Measurements from ENCODE around the gene NDUFAB1.

NDUFAB1 gene

DNA sequence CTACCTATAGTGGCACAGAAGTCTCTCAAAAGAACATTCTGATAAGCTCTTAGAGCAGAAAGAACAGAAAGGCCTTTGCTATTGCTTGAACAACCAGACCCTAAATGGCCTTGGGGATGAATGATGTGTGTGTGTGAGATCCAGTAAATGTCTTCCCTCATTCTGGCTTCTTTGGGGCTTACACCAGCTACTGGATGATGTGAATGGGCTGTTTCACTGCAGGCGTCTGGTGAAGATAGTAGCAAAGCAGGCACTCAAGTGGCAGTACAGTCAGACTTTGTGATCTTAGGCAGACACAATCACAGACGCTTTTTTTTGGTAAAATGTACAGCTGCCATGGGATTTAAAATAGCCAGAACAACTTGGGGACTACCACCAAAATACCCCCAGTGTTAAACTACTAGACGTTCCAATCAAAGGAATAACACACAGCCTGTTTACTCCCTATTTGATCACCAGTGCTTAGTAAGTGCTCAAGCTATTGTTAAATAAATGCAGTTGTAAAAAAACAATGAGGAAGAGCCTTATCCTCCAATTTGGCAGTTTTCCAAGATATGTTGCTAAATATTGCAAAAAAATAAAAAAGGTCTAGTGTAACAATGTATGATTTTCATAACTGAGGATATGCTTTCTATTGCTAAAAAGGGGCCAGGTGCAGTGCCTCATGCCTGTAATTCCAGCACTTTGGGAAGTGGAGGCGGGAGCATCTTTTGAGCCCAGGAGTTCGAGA is 17.9 kb downstream of the NDUFAB1 start:
- H3K27ac ChIP-seq: no peak overlapping the region
- H3K9ac ChIP-seq: no peak overlapping the region; a peak in 1 of 22 replicates
- peaks cover 0 to 6% (median 0%) of the 10 kb centered on the region in 10 experiments; a peak in 1 of 20 replicates for H3K4me1 ChIP-seq
- H3K36me3 ChIP-seq: peaks cover 63 to 99% (median 88%) of the 10 kb centered on the region in 11 experiments
- no peaks in the 10 kb centered on the region for H3K9me3 ChIP-seq (replicated peaks in 1 of 11)
- no peaks in the 10 kb centered on the region for H3K27me3 ChIP-seq
- no peak for TF ChIP-seq Cebpa-rat (IDR thresholded peaks at IDR 0.05)
- no peak overlapping the region for H3K4me2 ChIP-seq
- H3K4me3 ChIP-seq: no peak overlapping the region
- H4K20me1 ChIP-seq: peaks cover 0 to 82% (median 32%) of the 10 kb centered on the region in 11 experiments; a peak in 17 of 22 replicates

DNA sequence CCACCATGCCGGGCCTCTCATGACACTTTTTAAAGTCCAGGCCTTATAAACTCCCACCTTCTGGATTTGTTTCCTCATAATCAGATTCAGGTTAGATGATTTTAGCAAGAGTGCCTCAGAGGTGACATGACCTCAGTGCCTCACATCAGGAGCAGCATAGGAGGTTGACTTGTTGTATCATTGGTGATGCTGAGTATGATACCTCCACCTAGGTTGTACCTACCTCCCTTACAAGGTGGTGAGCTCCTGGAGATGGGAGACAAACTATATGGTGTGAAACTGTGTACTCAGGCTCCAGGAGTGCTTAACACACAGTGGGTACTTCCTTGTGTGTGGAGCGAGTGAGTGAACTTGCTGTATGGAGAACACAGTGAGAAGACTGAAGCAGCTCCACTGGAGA is 18.6 kb downstream of the NDUFAB1 start:
- peaks cover 71 to 99% (median 96%) of the 10 kb centered on the region in 11 experiments for H3K36me3 ChIP-seq
- TF ChIP-seq Cebpa-rat (IDR thresholded peaks at IDR 0.05): no peak
- peaks cover 0 to 6% (median 0%) of the 10 kb centered on the region in 10 experiments; a peak in 1 of 20 replicates for H3K4me1 ChIP-seq
- no peaks in the 10 kb centered on the region for H3K27me3 ChIP-seq
- H3K9me3 ChIP-seq (replicated peaks in 1 of 11): no peaks in the 10 kb centered on the region
- no peak overlapping the region for H3K4me3 ChIP-seq
- no peak overlapping the region for H3K4me2 ChIP-seq
- H3K9ac ChIP-seq: no peak overlapping the region
- no peak overlapping the region for H3K27ac ChIP-seq
- peaks cover 0 to 90% (median 36%) of the 10 kb centered on the region in 11 experiments; a peak in 17 of 22 replicates for H4K20me1 ChIP-seq

DNA sequence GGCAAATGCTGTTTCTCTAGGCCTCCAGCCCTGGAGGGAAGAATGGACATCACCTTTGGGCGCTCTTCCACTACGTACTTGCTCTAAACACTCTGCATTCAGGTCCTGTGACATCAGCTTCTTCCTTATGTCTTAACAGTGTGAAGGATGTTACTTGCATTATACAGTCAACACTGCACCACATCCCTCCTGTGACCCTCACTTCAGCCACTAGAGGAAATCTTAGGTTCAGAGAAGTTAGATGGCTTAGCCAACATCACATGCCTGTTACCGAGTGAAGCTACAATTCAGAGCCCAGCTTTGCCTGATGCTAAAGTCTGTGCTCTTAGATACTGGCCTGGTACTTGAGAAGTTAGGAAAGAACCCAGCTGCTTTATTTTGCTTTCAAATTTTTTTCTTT is 20.3 kb downstream of the NDUFAB1 start:
- Histone ChIP-seq H4K20me1 (peaks cover 12 to 90% (median 43%) of the 10 kb centered on the region in 11 experiments; a peak in 17 of 22 replicates), H3K4me1 (peaks cover 0 to 20% (median 7%) of the 10 kb centered on the region in 10 experiments; a peak in 10 of 20 replicates), H3K9me3 (replicated peaks in 1 of 11) (no peaks in the 10 kb centered on the region), H3K27ac (no peak overlapping the region), H3K27me3 (no peaks in the 10 kb centered on the region), H3K36me3 (peaks cover 70 to 99% (median 90%) of the 10 kb centered on the region in 11 experiments), H3K4me2 (no peak overlapping the region), H3K9ac (no peak overlapping the region), H3K4me3 (no peak overlapping the region)
- no peak for TF ChIP-seq Cebpa-rat (IDR thresholded peaks at IDR 0.05)

GRCh38 chr16:23573817-23574216 is 22.3 kb downstream of the NDUFAB1 start:
- Histone ChIP-seq H3K9me3 (replicated peaks in 1 of 11) (no peaks in the 10 kb centered on the region), H4K20me1 (peaks cover 12 to 91% (median 27%) of the 10 kb centered on the region in 11 experiments; a peak in 17 of 22 replicates), H3K4me2 (no peak overlapping the region), H3K27ac (no peak overlapping the region), H3K36me3 (peaks cover 69 to 99% (median 88%) of the 10 kb centered on the region in 11 experiments), H3K4me3 (no peak overlapping the region), H3K27me3 (no peaks in the 10 kb centered on the region), H3K4me1 (peaks cover 0 to 39% (median 12%) of the 10 kb centered on the region in 10 experiments; a peak in 11 of 20 replicates), H3K9ac (no peak overlapping the region)
- TF ChIP-seq Cebpa-rat (IDR thresholded peaks at IDR 0.05): no peak

DNA sequence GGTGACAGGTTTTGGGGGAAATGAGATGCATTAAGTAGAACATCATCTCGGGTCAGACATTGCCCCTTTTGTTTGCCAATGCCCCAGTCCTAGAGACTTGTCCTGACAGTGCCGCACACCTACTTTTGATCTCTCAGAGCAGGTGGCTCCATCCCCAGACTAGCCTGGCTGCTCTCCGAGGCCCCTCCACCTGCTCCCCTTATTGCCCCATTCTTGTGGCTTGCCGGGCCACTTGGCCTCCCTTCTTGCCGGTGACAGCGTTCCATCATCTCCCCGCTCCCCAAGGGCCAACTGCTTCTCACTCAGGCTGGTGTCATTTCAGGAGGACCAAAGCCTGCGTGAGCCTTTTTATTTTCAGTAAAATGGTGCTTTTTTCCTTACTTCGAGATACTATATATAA is 23.7 kb downstream of the NDUFAB1 start:
- H3K27ac ChIP-seq: no peak overlapping the region
- H3K4me2 ChIP-seq: no peak overlapping the region
- peaks cover 7 to 79% (median 20%) of the 10 kb centered on the region in 11 experiments; a peak in 15 of 22 replicates for H4K20me1 ChIP-seq
- no peaks in the 10 kb centered on the region for H3K27me3 ChIP-seq
- H3K4me1 ChIP-seq: peaks cover 0 to 34% (median 12%) of the 10 kb centered on the region in 10 experiments; a peak in 11 of 20 replicates
- peaks cover 74 to 99% (median 90%) of the 10 kb centered on the region in 11 experiments for H3K36me3 ChIP-seq
- H3K9me3 ChIP-seq (replicated peaks in 1 of 11): no peaks in the 10 kb centered on the region
- no peak overlapping the region for H3K9ac ChIP-seq
- TF ChIP-seq Cebpa-rat (IDR thresholded peaks at IDR 0.05): no peak
- no peak overlapping the region for H3K4me3 ChIP-seq

- Histone ChIP-seq H4K20me1 (peaks cover 7 to 79% (median 20%) of the 10 kb centered on the region in 11 experiments; a peak in 15 of 22 replicates), H3K4me3 (no peak overlapping the region), H3K27me3 (no peaks in the 10 kb centered on the region), H3K27ac (no peak overlapping the region), H3K4me2 (peak overlapping the region in 4 of 11 experiments; percentile 71 to 81 (median 76); a peak in 5 of 22 replicates), H3K4me1 (peaks cover 0 to 34% (median 12%) of the 10 kb centered on the region in 10 experiments; a peak in 11 of 20 replicates), H3K9ac (no peak overlapping the region), H3K36me3 (peaks cover 79 to 99% (median 90%) of the 10 kb centered on the region in 11 experiments), H3K9me3 (replicated peaks in 1 of 11) (no peaks in the 10 kb centered on the region)
- TF ChIP-seq Cebpa-rat (IDR thresholded peaks at IDR 0.05): no peak
These were observed 24.2 kb downstream of the NDUFAB1 start for GRCh38 chr16:23571895-23572294.

DNA sequence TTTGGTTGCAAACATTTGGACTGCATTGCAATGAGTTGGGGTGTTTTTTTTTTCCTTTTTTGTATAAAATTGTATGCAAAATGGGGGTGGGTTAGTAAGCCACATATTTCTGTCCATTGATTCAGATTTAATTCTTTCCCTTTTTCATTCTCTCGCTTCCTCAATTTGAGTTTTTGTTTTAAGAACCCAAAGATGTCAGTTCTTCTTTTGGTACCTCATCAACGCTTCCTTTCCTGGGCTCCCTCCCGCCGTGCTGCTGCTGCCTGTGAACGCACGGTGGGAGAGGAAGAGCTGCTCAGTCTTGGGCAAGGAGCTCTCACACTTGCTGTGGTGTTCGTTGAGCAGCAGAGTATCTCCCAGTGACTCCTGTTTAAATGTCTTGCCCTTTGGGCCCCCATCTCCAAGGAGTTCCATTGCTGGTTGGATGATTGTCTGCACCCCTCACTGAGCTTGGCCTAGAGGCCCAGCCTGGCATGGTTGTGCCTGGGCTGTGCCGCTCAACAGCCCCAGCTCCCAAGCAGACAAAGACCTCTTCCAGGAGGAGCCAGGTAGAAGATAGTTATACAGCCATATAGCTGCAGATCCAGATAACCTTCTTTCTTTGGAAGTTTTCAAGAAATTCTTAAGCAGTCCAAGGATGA is 25.0 kb downstream of the NDUFAB1 start:
- Histone ChIP-seq H4K20me1 (peaks cover 7 to 72% (median 20%) of the 10 kb centered on the region in 11 experiments; a peak in 15 of 22 replicates), H3K27me3 (no peaks in the 10 kb centered on the region), H3K9ac (no peak overlapping the region), H3K4me1 (peaks cover 0 to 34% (median 12%) of the 10 kb centered on the region in 10 experiments; a peak in 11 of 20 replicates), H3K4me2 (peak overlapping the region in 5 of 11 experiments; percentile 71 to 81 (median 77); a peak in 10 of 22 replicates), H3K4me3 (no peak overlapping the region), H3K9me3 (replicated peaks in 1 of 11) (no peaks in the 10 kb centered on the region), H3K36me3 (peaks cover 83 to 99% (median 90%) of the 10 kb centered on the region in 11 experiments), H3K27ac (peak overlapping the region in 4 of 11 experiments; percentile 4 to 57 (median 29); a peak in 5 of 22 replicates)
- TF ChIP-seq Cebpa-rat (IDR thresholded peaks at IDR 0.05): no peak

GRCh38 chr16:23567602-23568001 is 28.5 kb downstream of the NDUFAB1 start:
- H3K4me1 ChIP-seq: peaks cover 0 to 34% (median 12%) of the 10 kb centered on the region in 10 experiments; a peak in 11 of 20 replicates
- H3K9ac ChIP-seq: no peak overlapping the region
- no peak overlapping the region for H3K4me3 ChIP-seq
- H3K36me3 ChIP-seq: peaks cover 87 to 100% (median 97%) of the 10 kb centered on the region in 11 experiments
- no peak overlapping the region for H3K4me2 ChIP-seq
- TF ChIP-seq Cebpa-rat (IDR thresholded peaks at IDR 0.05): no peak
- H3K27me3 ChIP-seq: no peaks in the 10 kb centered on the region
- no peak overlapping the region for H3K27ac ChIP-seq
- peaks cover 0 to 66% (median 18%) of the 10 kb centered on the region in 11 experiments; a peak in 13 of 22 replicates for H4K20me1 ChIP-seq
- H3K9me3 ChIP-seq (replicated peaks in 1 of 11): no peaks in the 10 kb centered on the region

DNA sequence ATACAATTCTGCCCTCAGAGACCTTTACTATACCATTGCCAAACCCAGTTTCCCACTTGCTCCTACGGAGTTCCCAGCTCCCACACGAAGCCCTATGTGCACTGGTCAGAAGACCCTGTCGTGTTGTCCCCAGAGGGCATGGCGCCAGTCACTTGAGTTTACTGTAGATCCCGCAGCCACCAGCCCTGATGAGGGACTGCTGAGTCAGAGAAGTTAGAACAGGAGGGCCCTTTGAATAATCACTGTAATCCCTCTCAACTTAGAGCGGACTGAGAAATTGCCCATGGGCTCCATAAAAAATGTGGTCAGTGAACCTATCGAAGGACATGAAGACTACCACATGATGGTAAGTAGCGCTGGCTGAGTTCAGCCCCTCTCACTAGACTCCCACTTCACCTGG is 29.4 kb downstream of the NDUFAB1 start:
- no peak for TF ChIP-seq Cebpa-rat (IDR thresholded peaks at IDR 0.05)
- Histone ChIP-seq H3K36me3 (peaks cover 87 to 100% (median 97%) of the 10 kb centered on the region in 11 experiments), H3K4me1 (peaks cover 0 to 29% (median 12%) of the 10 kb centered on the region in 10 experiments; a peak in 11 of 20 replicates), H3K27ac (no peak overlapping the region), H3K27me3 (no peaks in the 10 kb centered on the region), H3K4me2 (no peak overlapping the region), H3K9ac (no peak overlapping the region), H3K9me3 (replicated peaks in 1 of 11) (no peaks in the 10 kb centered on the region), H3K4me3 (no peak overlapping the region), H4K20me1 (peaks cover 0 to 66% (median 11%) of the 10 kb centered on the region in 11 experiments; a peak in 13 of 22 replicates)
